RWPE2 (cell line): ENCODE measurements around the gene DNMT1.

Experiments
- ATAC-seq: fragments of 200-7000 bp; cut with Tn5 transposase; 3 replicates; pipeline ENCODE4 v1.9.1; 2021; ENCODE audit warnings: low read depth
- DNase-seq: peaks from one replicate; pipeline ENCODE4 v3.0.0-alpha.2; 2020; ENCODE audit warnings: low spot score
- H3K27ac ChIP-seq: fragments of 450-650 bp; 2 replicates; pipeline ENCODE4 v1.5.1; 2017; ENCODE audit warnings: mild to moderate bottlenecking; ENCODE audit not compliant: poor library complexity, severe bottlenecking
- H3K27me3 ChIP-seq: fragments of 250-450 bp; sonication (Bioruptor Pico); 2 replicates; pipeline ENCODE4 v1.5.1; 2021; ENCODE audit warnings: mild to moderate bottlenecking, moderate library complexity; ENCODE audit not compliant: insufficient read depth, poor library complexity, severe bottlenecking
- H3K36me3 ChIP-seq: fragments of 250-450 bp; sonication (Bioruptor Pico); 2 replicates; pipeline ENCODE4 v1.5.1; 2020; ENCODE audit warnings: low read depth, mild to moderate bottlenecking, moderate library complexity
- H3K4me1 ChIP-seq: fragments of 250-450 bp; sonication (Bioruptor Pico); 2 replicates; pipeline ENCODE4 v1.5.1; 2021; ENCODE audit warnings: mild to moderate bottlenecking, moderate library complexity; ENCODE audit not compliant: insufficient read depth, poor library complexity, severe bottlenecking
- H3K4me3 ChIP-seq: fragments of 250-450 bp; sonication (Bioruptor Pico); 2 replicates; pipeline ENCODE4 v1.5.1; 2021; ENCODE audit warnings: mild to moderate bottlenecking, moderate library complexity; ENCODE audit not compliant: severe bottlenecking
- H3K9me3 ChIP-seq: fragments of 250-450 bp; sonication (Bioruptor Pico); 2 replicates; pipeline ENCODE4 v1.5.1; 2021; ENCODE audit warnings: mild to moderate bottlenecking, moderate library complexity; ENCODE audit not compliant: severe bottlenecking
- TF ChIP-seq, protein P1 (sequence below): fragments of 450-650 bp; IDR thresholded peaks from one replicate; pipeline ENCODE4 v1.5.1; 2017; ENCODE audit warnings: mild to moderate bottlenecking, moderate library complexity; ENCODE audit not compliant: poor library complexity, severe bottlenecking

DNMT1 gene

GRCh38 chr19:10226376-10227025, 31.7 kb upstream of the DNMT1 start:
- Histone ChIP-seq H3K27me3 (no peaks in the 10 kb centered on the region), H3K4me3 (no peak overlapping the region), H3K36me3 (no peaks in the 10 kb centered on the region), H3K4me1 (no peaks in the 10 kb centered on the region), H3K9me3 (no peaks in the 10 kb centered on the region), H3K27ac (no peak overlapping the region)
- ATAC-seq, result no peak
- TF ChIP-seq, protein P1, sequence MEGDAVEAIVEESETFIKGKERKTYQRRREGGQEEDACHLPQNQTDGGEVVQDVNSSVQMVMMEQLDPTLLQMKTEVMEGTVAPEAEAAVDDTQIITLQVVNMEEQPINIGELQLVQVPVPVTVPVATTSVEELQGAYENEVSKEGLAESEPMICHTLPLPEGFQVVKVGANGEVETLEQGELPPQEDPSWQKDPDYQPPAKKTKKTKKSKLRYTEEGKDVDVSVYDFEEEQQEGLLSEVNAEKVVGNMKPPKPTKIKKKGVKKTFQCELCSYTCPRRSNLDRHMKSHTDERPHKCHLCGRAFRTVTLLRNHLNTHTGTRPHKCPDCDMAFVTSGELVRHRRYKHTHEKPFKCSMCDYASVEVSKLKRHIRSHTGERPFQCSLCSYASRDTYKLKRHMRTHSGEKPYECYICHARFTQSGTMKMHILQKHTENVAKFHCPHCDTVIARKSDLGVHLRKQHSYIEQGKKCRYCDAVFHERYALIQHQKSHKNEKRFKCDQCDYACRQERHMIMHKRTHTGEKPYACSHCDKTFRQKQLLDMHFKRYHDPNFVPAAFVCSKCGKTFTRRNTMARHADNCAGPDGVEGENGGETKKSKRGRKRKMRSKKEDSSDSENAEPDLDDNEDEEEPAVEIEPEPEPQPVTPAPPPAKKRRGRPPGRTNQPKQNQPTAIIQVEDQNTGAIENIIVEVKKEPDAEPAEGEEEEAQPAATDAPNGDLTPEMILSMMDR, result no peak
- no peak for DNase-seq

DNA sequence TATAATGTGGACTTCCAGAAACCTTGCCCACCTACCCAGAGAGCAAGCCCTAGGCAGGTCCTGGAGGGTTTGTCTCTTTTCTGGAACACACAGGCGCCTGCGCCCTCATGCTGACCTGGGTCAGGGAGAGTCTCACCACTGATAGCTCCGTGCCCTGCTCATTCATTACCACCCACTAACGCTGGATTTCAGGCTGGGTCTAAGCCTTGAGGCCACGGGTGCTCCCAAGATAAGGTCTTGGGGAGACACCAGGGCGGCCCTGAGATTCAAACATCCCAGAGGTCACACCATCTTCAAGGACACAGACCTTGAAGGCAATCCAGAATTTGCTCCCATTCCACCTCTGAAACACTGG, 31.2 kb upstream of the DNMT1 start:
- H3K4me1 ChIP-seq, result no peaks in the 10 kb centered on the region
- no peaks in the 10 kb centered on the region for H3K27me3 ChIP-seq
- TF ChIP-seq, protein P1, result no peak
- no peak for ATAC-seq
- H3K4me3 ChIP-seq, result no peak overlapping the region
- no peak overlapping the region for H3K27ac ChIP-seq
- DNase-seq, result no peak
- no peaks in the 10 kb centered on the region for H3K9me3 ChIP-seq
- H3K36me3 ChIP-seq, result no peaks in the 10 kb centered on the region

GRCh38 chr19:10224337-10224736, 29.6 kb upstream of the DNMT1 start:
- Histone ChIP-seq H3K4me1 (no peaks in the 10 kb centered on the region), H3K36me3 (no peaks in the 10 kb centered on the region)

GRCh38 chr19:10223488-10224213, 28.9 kb upstream of the DNMT1 start:
- no peak for ATAC-seq
- no peaks in the 10 kb centered on the region for H3K9me3 ChIP-seq
- no peaks in the 10 kb centered on the region for H3K27me3 ChIP-seq
- no peaks in the 10 kb centered on the region for H3K4me1 ChIP-seq
- no peak for DNase-seq
- TF ChIP-seq, protein P1, result no peak
- H3K36me3 ChIP-seq, result no peaks in the 10 kb centered on the region
- H3K27ac ChIP-seq, result no peak overlapping the region
- H3K4me3 ChIP-seq, result no peak overlapping the region

More at GRCh38 chr19:10224337-10224736, 29.6 kb upstream of the DNMT1 start:
- H3K27me3 ChIP-seq, result no peaks in the 10 kb centered on the region
- no peak overlapping the region for H3K27ac ChIP-seq
- H3K4me3 ChIP-seq, result no peak overlapping the region
- ATAC-seq (no peak), DNase-seq (no peak)
- TF ChIP-seq, protein P1, result no peak
- no peaks in the 10 kb centered on the region for H3K9me3 ChIP-seq
